PFSK-1 (cell line): ENCODE results near the gene COMMD6.

Source experiments
- FOXP2 ChIP-seq: optimal IDR thresholded peaks from 2 replicates; pipeline ENCODE3; 2011; ENCODE audit warnings: borderline replicate concordance, control low read depth, inconsistent platforms; ENCODE audit not compliant: insufficient read depth; ENCODE audit errors: extremely low read length, extremely low read depth
- POLR2AphosphoS5 ChIP-seq: IDR thresholded peaks from 2 replicates; pipeline ENCODE4 v1.6.1; 2012; ENCODE audit warnings: low read depth, mild to moderate bottlenecking, control low read depth, low read length, moderate library complexity
- SIN3A ChIP-seq: IDR thresholded peaks from 2 replicates; pipeline ENCODE4 v1.6.1; 2012; ENCODE audit warnings: mild to moderate bottlenecking, low read length, moderate library complexity, borderline replicate concordance; ENCODE audit not compliant: insufficient read depth
- TAF1 ChIP-seq: IDR thresholded peaks from 2 replicates; pipeline ENCODE4 v1.6.1; 2012; ENCODE audit warnings: low read length, control low read depth, borderline replicate concordance; ENCODE audit not compliant: insufficient read depth

DNA sequence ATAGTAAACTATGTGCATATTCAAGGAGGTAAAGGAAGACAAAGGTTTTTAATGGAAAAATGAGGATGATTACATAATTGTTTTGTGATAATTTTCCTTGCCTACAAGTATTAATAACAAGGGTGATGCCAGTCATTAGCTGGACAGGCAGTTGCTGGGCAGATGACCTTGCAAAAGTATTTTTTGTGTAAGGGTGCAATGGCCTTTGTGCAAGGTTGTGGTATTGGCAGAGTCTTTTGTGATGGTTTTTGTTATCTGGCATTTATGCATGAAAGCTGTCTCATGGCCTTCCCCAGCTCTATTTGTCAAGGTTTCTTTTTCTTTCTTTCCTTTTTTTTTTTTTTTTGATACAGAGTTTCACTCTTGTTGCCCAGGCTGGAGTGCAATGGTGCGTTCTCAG lies 4.3 kb upstream of the COMMD6 start:
- TF ChIP-seq POLR2AphosphoS5 = no peak
- TF ChIP-seq TAF1 = no peak
- no peak for TF ChIP-seq FOXP2
- no peak for TF ChIP-seq SIN3A
